Measurements from ENCODE around the gene CYP4F3. TPM values are rescaled to one million over a fixed set of nuclear protein-coding genes. Genes with fewer than 3 reads are reported as not detected.
"Not testable (repeated sequence)": the region's sequence is repeated elsewhere in the genome, so short reads cannot be mapped to it uniquely, and the experiment has no call there.

The CYP4F3 gene
- under 1 TPM in 1 of 2 donors, not detected in 1; 0.12 TPM for total RNA-seq

DNA sequence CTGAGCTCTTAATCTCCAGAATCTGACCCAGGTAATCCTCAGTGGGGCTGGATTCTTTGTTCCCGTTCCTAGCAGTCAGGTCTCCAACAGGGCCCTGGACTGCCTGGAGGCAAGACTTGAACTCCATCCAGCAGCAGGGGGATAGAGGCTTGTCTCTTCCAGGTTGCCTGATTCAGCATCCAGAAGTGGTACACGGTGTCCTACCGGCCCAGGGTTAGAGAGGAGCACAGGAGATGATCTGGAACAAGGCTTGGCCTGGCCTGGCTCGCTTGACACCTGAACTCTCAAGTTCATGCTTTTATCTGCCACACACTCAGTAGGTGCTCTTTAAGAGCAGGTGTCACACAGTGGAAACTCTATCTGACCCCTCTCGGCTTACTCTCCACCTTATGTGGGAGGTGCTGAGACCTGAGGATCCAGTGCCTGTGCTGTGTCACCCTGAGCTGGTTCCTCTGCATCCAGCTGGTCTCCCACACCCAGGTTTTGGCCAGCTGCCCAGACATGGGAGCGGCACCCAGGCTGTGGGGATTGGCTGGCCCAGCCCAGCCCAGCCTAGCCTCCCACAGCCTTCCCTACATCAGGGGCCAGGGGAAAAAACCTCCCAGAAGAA lies at the start of gene CYP4F3:
CYP4F3 (plus strand) TSS at position 604 of the 610 bp plus-strand sequence. CDS start 519 bp downstream, outside the sequence.
- Mint-ChIP-seq H3K4me1 (ENCODE audit: low read depth in 2 of 2) (no peaks in the 10 kb centered on the region), H3K27me3 (peaks cover 6 to 9% of the 10 kb centered on the region in 2 donors), H3K4me3 (no peak within 1 kb of the TSS), H3K36me3 (no peaks in the 10 kb centered on the region), H3K9me3 (no peaks in the 10 kb centered on the region), H3K27ac (no peak within 1 kb of the TSS)
- ATAC-seq (no peak), DNase-seq (ENCODE audit: low spot score) (no peak)

DNA sequence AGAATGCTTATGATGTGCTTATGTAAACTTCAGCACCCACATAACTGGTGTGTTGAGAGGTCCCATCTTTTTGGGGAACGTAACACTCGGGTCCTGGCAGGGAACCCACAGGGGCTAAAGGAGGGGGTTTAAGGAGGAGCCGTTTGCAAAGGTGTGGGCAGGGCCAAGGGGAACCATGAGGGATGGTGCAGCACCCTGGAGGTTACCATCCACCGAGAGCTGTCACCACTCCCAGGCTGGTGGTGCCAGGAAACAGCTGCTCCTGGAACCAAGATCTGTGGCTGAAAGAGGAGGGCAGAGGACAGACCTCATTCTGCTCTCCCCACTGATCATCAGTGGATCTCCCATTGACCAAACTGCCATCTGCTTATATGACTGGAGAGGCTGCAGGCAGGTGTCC lies 48.9 kb upstream of the CYP4F3 start:
- ATAC-seq (no peak), DNase-seq (ENCODE audit: low spot score) (no peak)
- no peak overlapping the region for H3K27ac Mint-ChIP-seq
- peaks cover 11% of the 10 kb centered on the region for H3K36me3 Mint-ChIP-seq
- peaks cover 5% of the 10 kb centered on the region for H3K9me3 Mint-ChIP-seq
- peaks cover 30 to 43% of the 10 kb centered on the region in 2 donors for H3K27me3 Mint-ChIP-seq
- no peak overlapping the region for H3K4me3 Mint-ChIP-seq
- no peaks in the 10 kb centered on the region for H3K4me1 Mint-ChIP-seq (ENCODE audit: low read depth in 2 of 2)

GRCh38 chr19:15592506-15592905 lies 48.2 kb upstream of the CYP4F3 start:
- H3K36me3 Mint-ChIP-seq: peaks cover 14% of the 10 kb centered on the region
- ATAC-seq; H3K27ac Mint-ChIP-seq; DNase-seq (ENCODE audit: low spot score); H3K9me3 Mint-ChIP-seq; H3K4me1 Mint-ChIP-seq (ENCODE audit: low read depth in 2 of 2); H3K4me3 Mint-ChIP-seq: not testable (repeated sequence)
- H3K27me3 Mint-ChIP-seq: peaks cover 30 to 46% of the 10 kb centered on the region in 2 donors

DNA sequence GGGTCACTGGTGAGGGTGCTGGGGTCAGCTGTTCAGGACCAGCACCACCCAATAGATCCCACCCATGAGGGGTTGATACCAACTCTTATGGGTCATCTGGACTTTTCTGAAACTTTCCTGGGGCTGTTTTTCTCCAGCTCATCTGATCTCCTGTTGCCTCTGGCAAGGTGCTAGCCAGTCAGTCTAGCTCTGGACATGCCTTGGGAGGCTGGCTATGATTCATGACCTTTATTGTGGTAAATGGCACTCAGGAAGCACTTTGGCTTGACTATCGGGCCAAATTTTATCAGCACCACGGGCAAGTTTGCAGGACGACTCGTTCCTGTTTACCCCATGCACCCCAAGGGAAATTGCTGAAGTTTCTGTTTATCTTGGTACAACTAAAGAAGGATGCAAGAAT lies 46.9 kb upstream of the CYP4F3 start:
- peaks cover 14% of the 10 kb centered on the region for H3K36me3 Mint-ChIP-seq
- H3K9me3 Mint-ChIP-seq; H3K4me3 Mint-ChIP-seq; ATAC-seq; DNase-seq (ENCODE audit: low spot score); H3K27ac Mint-ChIP-seq; H3K4me1 Mint-ChIP-seq (ENCODE audit: low read depth in 2 of 2): not testable (repeated sequence)
- peaks cover 21 to 41% of the 10 kb centered on the region in 2 donors for H3K27me3 Mint-ChIP-seq

DNA sequence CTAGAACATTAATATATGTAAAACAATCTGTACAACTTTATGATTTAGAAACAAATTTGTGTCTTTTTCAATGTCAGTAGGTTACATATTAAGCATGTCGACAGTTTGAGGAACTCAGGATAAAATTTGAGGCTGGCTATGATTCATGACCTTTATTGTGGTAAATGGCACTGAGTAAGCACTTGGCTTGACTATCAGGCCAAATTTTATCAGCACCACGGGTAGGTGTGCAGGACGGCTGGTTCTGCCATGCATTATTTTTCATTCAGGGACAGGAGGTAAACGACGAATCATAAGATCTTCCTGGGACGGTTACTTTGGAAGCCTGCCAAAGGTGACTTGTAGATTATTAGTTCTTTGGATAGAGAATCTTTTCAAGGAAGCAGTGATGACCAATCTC lies 45.6 kb upstream of the CYP4F3 start:
- Mint-ChIP-seq H3K27ac (no peak overlapping the region), H3K9me3 (peaks cover 5% of the 10 kb centered on the region), H3K4me3 (no peak overlapping the region), H3K4me1 (ENCODE audit: low read depth in 2 of 2) (no peaks in the 10 kb centered on the region), H3K36me3 (peaks cover 14% of the 10 kb centered on the region), H3K27me3 (peaks cover 21 to 41% of the 10 kb centered on the region in 2 donors)
- ATAC-seq: no peak
- no peak for DNase-seq (ENCODE audit: low spot score)

DNA sequence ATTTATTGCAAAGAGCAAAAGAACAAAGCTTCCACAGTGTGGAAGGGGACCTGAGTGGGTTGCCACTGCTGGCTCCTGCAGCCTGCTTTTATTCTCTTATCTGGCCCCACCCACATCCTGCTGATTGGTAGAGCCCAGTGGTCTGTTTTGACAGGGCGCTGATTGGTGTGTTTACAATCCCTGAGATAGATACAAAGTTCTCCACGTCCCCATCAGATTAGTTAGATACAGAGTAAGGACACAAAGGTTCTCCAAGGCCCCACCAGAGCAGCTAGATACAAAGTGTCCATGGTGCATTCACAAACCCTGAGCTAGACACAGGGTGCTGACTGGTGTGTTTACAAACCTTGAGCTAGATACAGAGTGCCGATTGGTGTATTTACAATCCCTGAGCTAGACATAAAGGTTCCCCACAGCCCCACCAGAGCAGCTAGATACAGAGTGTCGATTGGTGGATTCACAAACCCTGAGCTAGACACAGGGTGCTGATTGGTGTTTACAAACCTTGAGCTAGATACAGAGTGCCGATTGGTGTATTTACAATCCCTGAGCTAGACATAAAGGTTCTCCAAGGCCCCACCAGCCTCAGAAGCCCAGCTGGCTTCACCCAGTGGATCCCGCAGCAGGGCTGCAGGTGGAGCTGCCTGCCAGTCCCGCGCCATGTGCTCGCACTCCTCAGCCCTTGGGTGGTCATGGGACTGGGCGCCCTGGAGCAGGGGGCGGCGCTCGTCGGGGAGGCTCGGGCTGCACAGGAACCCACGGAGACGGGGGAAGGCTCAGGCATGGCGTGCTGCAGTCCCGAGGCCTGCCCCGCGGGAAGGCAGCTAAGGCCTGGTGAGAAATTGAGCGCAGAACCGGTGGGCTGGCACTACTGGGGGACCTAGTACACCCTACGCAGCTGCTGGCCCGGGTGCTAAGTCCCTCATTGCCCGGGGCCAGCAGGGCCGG lies 32.4 kb upstream of the CYP4F3 start:
- H3K4me1 Mint-ChIP-seq (ENCODE audit: low read depth in 2 of 2); H3K27ac Mint-ChIP-seq; DNase-seq (ENCODE audit: low spot score); H3K4me3 Mint-ChIP-seq; H3K36me3 Mint-ChIP-seq; H3K27me3 Mint-ChIP-seq; ATAC-seq; H3K9me3 Mint-ChIP-seq: not testable (repeated sequence)

DNA sequence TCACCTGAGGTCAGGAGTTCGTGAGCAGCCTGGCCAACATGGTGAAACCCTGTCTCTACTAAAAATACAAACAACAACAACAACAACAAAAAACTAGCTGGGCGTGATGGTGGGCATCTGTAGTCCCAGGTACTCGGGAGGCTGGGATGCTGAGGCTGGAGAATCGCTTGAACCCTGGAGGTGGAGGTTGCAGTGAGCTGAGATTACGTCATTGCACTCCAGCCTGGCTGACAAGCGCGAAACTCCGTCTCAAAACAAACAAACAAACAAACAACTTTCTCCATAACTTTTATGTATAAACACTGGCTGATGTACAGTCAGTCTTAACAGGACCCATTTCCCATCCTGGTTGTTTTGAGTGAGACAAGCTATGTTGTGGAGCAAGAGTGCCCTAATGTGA lies 31.4 kb upstream of the CYP4F3 start:
- no peak for ATAC-seq
- no peak overlapping the region for H3K27ac Mint-ChIP-seq
- H3K4me1 Mint-ChIP-seq (ENCODE audit: low read depth in 2 of 2): no peaks in the 10 kb centered on the region
- no peaks in the 10 kb centered on the region for H3K9me3 Mint-ChIP-seq
- no peak for DNase-seq (ENCODE audit: low spot score)
- no peaks in the 10 kb centered on the region for H3K36me3 Mint-ChIP-seq
- H3K27me3 Mint-ChIP-seq: peaks cover 2 to 8% of the 10 kb centered on the region in 2 donors
- H3K4me3 Mint-ChIP-seq: no peak overlapping the region

- ATAC-seq: no peak
- DNase-seq (ENCODE audit: low spot score): no peak
- no peak overlapping the region for H3K4me3 Mint-ChIP-seq
- no peak overlapping the region for H3K27ac Mint-ChIP-seq
- peaks cover 10 to 18% of the 10 kb centered on the region in 2 donors for H3K27me3 Mint-ChIP-seq
- peaks cover 5% of the 10 kb centered on the region for H3K9me3 Mint-ChIP-seq
- peaks cover 5 to 7% of the 10 kb centered on the region in 2 donors for H3K4me1 Mint-ChIP-seq (ENCODE audit: low read depth in 2 of 2)
- no peaks in the 10 kb centered on the region for H3K36me3 Mint-ChIP-seq
Measured at GRCh38 chr19:15612342-15612741, 28.4 kb upstream of the CYP4F3 start.

- Mint-ChIP-seq H3K27me3 (peaks cover 16 to 18% of the 10 kb centered on the region in 2 donors), H3K4me3 (no peak overlapping the region), H3K4me1 (ENCODE audit: low read depth in 2 of 2) (peaks cover 5 to 7% of the 10 kb centered on the region in 2 donors), H3K36me3 (no peaks in the 10 kb centered on the region), H3K9me3 (peaks cover 5% of the 10 kb centered on the region), H3K27ac (no peak overlapping the region)
- DNase-seq (ENCODE audit: low spot score): no peak
- no peak for ATAC-seq
Measured at GRCh38 chr19:15613338-15613737, 27.4 kb upstream of the CYP4F3 start.

- Mint-ChIP-seq H3K27ac (no peak within 1 kb of the TSS), H3K4me3 (no peak within 1 kb of the TSS), H3K36me3 (no peaks in the 10 kb centered on the region), H3K27me3 (peaks cover 17 to 22% of the 10 kb centered on the region in 2 donors), H3K9me3 (peaks cover 5% of the 10 kb centered on the region), H3K4me1 (ENCODE audit: low read depth in 2 of 2) (peaks cover 5 to 7% of the 10 kb centered on the region in 2 donors)
- DNase-seq (ENCODE audit: low spot score) (no peak), ATAC-seq (no peak)
Measured at GRCh38 chr19:15614507-15615379, 26.0 kb upstream of the CYP4F3 start, which contains the start of gene CYP4F8. TSS of gene CYP4F8 (plus strand) at chr19:15615218. CDS start at chr19:15615617, 399 bp downstream.

DNA sequence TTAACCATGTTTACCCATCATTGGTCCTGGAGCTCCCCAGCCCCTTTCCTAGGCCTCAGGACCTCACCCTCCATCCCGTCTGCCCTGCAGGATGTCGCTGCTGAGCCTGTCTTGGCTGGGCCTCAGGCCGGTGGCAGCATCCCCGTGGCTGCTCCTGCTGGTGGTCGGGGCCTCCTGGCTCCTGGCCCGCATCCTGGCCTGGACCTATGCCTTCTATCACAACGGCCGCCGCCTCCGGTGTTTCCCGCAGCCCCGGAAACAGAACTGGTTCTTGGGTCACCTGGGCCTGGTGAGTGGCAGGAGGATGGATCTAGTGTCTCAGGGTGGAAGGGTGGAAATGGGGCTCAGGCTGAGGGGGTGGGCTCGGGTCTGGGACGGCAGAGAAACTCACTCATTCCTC lies 25.2 kb upstream of the CYP4F3 start:
- ATAC-seq: no peak

GRCh38 chr19:15616183-15616582 lies 24.5 kb upstream of the CYP4F3 start:
- no peak for DNase-seq (ENCODE audit: low spot score)
- Mint-ChIP-seq H3K9me3 (peaks cover 5% of the 10 kb centered on the region), H3K36me3 (no peaks in the 10 kb centered on the region), H3K27me3 (peaks cover 18 to 26% of the 10 kb centered on the region in 2 donors), H3K4me1 (ENCODE audit: low read depth in 2 of 2) (peaks cover 5 to 7% of the 10 kb centered on the region in 2 donors), H3K4me3 (no peak overlapping the region), H3K27ac (no peak overlapping the region)
- ATAC-seq: no peak

More for the DNA sequence above, 25.2 kb upstream of the CYP4F3 start:
- DNase-seq (ENCODE audit: low spot score): no peak
- H3K27ac Mint-ChIP-seq: no peak overlapping the region
- H3K27me3 Mint-ChIP-seq: peaks cover 18 to 26% of the 10 kb centered on the region in 2 donors
- H3K9me3 Mint-ChIP-seq: peaks cover 5% of the 10 kb centered on the region
- no peak overlapping the region for H3K4me3 Mint-ChIP-seq
- peaks cover 5 to 7% of the 10 kb centered on the region in 2 donors for H3K4me1 Mint-ChIP-seq (ENCODE audit: low read depth in 2 of 2)
- no peaks in the 10 kb centered on the region for H3K36me3 Mint-ChIP-seq

DNA sequence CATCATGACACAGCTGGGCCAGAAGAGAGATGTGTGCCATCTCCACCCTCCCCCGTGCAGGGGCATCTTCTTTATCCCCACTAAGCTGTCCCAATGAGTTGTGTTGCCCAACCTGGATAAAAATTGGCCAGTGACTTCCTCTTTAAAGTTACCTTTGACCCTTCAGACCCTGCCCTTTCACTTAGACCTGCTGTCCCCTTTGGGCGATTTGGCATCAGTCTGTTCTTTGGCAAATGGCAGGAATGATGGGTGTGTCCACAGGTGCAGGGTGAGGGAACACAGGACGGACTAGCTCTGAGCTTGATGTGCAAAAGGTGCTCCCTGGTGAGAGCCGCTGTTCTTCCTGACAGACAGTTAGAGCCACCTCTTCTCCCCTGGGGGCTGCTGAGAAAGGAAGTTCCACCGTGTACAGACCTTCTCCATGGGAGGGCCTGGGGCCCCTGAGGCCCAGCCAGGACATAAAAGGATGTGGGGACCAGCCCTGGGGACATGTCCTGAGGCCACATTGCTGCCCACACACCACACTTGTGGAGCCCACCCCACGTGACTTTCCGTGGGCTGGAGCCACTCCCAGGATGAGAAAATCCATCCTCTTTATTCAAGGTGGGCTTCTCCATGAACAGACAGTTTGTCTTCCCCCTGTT lies 23.9 kb upstream of the CYP4F3 start:
- Mint-ChIP-seq H3K9me3 (peaks cover 5% of the 10 kb centered on the region), H3K36me3 (no peaks in the 10 kb centered on the region), H3K27ac (no peak overlapping the region), H3K27me3 (peaks cover 20 to 26% of the 10 kb centered on the region in 2 donors), H3K4me3 (no peak overlapping the region), H3K4me1 (ENCODE audit: low read depth in 2 of 2) (peaks cover 5 to 7% of the 10 kb centered on the region in 2 donors)
- DNase-seq (ENCODE audit: low spot score) (no peak), ATAC-seq (no peak)

Data from natural killer cell treated with Interleukin-12 subunit alpha and Interleukin-12 subunit beta and Interleukin-15 and Interleukin-18, amount 100 ng/mL, for 72 hours (primary cell).